IMR-90 (cell line): Measurements from ENCODE around the gene EFCAB8.

Experiments used
- BHLHE40 ChIP-seq: fragments of 150-350 bp; IDR thresholded peaks from 2 replicates; pipeline ENCODE4 v1.6.1; 2016; ENCODE audit warnings: mild to moderate bottlenecking, low read depth, low read length
- FOS ChIP-seq: fragments of 150-350 bp; IDR thresholded peaks from 2 replicates; pipeline ENCODE4 v1.6.1; 2016; ENCODE audit warnings: low read depth, low read length
- MAFK ChIP-seq: IDR thresholded peaks from 2 replicates; pipeline ENCODE4 v1.6.1; 2012; ENCODE audit warnings: low read depth, low read length, improper control_type of control experiment
- MAZ ChIP-seq: IDR thresholded peaks from 2 replicates; pipeline ENCODE4 v1.6.1; 2012; ENCODE audit warnings: low read depth, mild to moderate bottlenecking, low read length, improper control_type of control experiment, moderate library complexity, borderline replicate concordance
- MXI1 ChIP-seq: IDR thresholded peaks from 2 replicates; pipeline ENCODE4 v1.6.1; 2012; ENCODE audit warnings: low read depth, mild to moderate bottlenecking, low read length, moderate library complexity, borderline replicate concordance
- POLR2A ChIP-seq: IDR thresholded peaks from 2 replicates; pipeline ENCODE4 v1.6.1; 2012; ENCODE audit warnings: mild to moderate bottlenecking, low read depth, low read length
- RAD21 ChIP-seq: IDR thresholded peaks from 2 replicates; pipeline ENCODE4 v1.6.1; 2012; ENCODE audit warnings: low read length, improper control_type of control experiment
- RCOR1 ChIP-seq: IDR thresholded peaks from 2 replicates; pipeline ENCODE4 v1.6.1; 2012; ENCODE audit warnings: mild to moderate bottlenecking, low read length, improper control_type of control experiment; ENCODE audit not compliant: insufficient replicate concordance
- RFX5 ChIP-seq: IDR thresholded peaks from 2 replicates; pipeline ENCODE4 v1.8.0; 2012; ENCODE audit warnings: low read depth, mild to moderate bottlenecking, low read length, moderate library complexity
- USF2 ChIP-seq: fragments of 150-350 bp; IDR thresholded peaks from 2 replicates; pipeline ENCODE4 v1.6.1; 2017; ENCODE audit warnings: mild to moderate bottlenecking, antibody characterized with exemption, low read length, low read depth
- TF ChIP-seq, protein P1 (sequence below): conservative IDR thresholded peaks from 2 replicates; pipeline ENCODE4 v1.5.1; 2012; ENCODE audit warnings: mild to moderate bottlenecking, low read depth, low read length, improper control_type of control experiment

DNA sequence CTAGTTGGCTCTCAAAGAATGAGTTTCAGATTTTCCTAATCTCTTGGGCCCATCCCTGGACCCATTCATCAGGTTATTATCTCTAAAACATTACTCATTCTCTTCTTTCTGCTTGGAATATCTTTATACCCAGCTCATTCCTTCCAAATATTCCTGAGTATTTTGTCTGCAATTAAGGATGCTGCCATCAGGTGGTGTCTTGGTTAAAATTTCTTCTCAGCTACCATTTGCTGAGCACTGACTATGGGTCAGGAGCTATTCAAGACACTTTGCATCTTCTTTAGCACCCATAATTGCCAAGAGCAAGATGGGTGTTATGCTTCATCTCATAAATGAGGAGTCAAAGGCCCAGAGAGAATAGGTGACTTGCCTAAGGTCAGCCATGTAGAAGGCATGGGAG, 137.1 kb downstream of the EFCAB8 start:
- TF ChIP-seq, protein P1, sequence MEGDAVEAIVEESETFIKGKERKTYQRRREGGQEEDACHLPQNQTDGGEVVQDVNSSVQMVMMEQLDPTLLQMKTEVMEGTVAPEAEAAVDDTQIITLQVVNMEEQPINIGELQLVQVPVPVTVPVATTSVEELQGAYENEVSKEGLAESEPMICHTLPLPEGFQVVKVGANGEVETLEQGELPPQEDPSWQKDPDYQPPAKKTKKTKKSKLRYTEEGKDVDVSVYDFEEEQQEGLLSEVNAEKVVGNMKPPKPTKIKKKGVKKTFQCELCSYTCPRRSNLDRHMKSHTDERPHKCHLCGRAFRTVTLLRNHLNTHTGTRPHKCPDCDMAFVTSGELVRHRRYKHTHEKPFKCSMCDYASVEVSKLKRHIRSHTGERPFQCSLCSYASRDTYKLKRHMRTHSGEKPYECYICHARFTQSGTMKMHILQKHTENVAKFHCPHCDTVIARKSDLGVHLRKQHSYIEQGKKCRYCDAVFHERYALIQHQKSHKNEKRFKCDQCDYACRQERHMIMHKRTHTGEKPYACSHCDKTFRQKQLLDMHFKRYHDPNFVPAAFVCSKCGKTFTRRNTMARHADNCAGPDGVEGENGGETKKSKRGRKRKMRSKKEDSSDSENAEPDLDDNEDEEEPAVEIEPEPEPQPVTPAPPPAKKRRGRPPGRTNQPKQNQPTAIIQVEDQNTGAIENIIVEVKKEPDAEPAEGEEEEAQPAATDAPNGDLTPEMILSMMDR: no peak
- TF ChIP-seq MAFK: no peak
- no peak for TF ChIP-seq MAZ
- no peak for TF ChIP-seq POLR2A
- TF ChIP-seq RFX5: no peak
- no peak for TF ChIP-seq MXI1
- no peak for TF ChIP-seq FOS
- TF ChIP-seq RAD21: no peak
- no peak for TF ChIP-seq RCOR1
- no peak for TF ChIP-seq USF2
- no peak for TF ChIP-seq BHLHE40
